Measurements from ENCODE around the gene LASP1.

Gene LASP1

DNA sequence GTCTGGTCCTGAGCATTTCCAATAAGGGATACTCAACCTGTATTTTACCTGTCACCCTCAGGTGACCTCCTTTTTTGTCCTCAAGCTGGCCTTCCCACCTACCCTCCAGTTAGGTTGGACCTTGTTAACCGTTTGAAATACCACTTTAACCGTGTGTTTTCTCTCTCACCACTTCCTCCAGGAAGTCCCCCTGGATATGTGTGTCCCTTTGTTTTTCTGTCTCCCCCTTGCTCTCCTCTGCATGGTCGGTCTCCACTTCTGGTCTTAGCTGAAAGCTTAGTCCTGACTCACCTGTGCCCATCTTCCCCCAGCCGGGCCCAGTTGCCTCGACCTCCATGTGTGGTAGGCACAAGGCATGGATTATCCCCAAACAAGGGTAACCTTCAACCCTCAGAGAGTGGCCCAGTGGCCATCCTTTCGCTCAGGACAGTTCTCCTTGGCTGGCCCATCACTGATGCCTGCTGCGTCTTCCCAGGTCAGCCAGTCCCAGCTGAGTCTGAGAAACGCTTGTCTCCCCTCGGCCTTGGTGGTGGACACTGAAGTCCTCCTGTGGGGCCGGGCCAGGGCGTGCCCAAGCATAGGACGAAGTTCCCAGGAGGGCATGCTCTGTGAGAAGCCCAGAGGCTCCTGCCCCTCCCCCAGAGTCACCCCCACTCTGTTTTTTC lies 20.0 kb downstream of the LASP1 start:
- no peak for DNase-seq

GRCh38 chr17:38890410-38890746 lies 20.5 kb downstream of the LASP1 start:
- no peak for DNase-seq

GRCh38 chr17:38891441-38891840 lies 21.6 kb downstream of the LASP1 start:
- DNase-seq: no peak

GRCh38 chr17:38892083-38892482 lies 22.2 kb downstream of the LASP1 start:
- no peak for DNase-seq

GRCh38 chr17:38892620-38893019 lies 22.8 kb downstream of the LASP1 start:
- no peak for DNase-seq

DNA sequence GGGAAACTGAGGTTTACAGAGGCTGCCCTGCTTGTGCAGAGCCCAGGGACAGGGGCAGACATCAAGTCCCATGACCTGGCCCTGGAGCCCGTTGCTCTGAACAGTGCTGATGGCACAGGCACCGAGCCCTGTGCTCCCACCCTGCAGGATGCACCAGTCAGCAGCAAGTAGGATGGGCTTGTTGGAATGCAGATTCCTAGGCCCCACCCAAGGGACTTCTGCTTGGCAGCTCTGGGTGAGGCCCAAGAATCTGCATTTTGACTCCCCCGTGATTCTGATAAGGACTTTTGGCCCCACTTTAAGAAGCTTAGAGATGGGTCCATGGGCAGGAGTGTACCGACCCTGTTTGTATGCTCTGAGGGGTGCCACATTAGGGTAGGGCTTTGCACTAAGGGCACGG lies 23.3 kb downstream of the LASP1 start:
- DNase-seq: no peak

DNA sequence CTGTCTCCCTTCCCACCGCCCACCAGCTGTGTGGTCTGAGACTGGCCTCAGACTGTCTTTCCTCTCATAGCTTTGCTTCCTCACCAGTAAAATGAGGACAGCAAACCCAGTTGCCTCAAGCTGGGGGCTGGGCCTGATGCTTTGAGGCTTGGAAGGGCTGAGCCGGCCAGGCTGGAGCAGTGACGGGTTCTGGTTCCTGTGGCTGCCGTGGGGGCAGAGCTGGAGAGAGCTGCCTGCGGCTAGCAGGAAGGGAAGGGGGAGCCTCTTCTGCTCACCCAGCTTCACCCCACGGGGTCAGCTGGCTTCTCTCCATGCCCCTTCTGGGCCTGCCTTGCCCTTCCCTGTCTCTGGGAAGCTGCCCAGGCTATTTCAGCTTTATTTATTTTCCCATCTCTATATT lies 23.7 kb downstream of the LASP1 start:
- DNase-seq: no peak

GRCh38 chr17:38894276-38894675 lies 24.4 kb downstream of the LASP1 start:
- DNase-seq: no peak

- DNase-seq: no peak
Observed at GRCh38 chr17:38896346-38896954, 26.6 kb downstream of the LASP1 start.

DNA sequence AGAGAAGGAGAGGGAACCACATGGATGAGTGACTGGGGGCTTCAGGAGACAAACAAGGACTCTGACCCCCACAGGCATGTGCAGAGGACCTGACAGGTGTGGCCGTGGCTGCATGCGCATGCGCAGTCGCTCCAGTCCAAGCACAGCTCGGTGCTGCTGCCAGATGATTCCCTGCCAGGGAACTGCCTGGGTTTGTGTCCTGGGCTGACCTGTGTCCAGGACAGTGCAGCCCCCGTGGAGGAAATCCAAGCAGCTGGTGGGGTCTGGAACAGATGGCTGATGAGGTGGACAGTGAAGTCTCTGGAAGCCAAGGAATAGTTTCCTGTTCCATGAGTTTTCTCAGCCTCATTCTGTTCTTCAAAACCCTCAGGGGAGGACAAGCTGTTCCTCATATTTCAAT lies 27.3 kb downstream of the LASP1 start:
- peak; percentile 82 for DNase-seq

GRCh38 chr17:38897671-38898290 lies 27.9 kb downstream of the LASP1 start:
- no peak for DNase-seq

GRCh38 chr17:38898291-38898679 lies 28.4 kb downstream of the LASP1 start:
- DNase-seq: no peak

DNA sequence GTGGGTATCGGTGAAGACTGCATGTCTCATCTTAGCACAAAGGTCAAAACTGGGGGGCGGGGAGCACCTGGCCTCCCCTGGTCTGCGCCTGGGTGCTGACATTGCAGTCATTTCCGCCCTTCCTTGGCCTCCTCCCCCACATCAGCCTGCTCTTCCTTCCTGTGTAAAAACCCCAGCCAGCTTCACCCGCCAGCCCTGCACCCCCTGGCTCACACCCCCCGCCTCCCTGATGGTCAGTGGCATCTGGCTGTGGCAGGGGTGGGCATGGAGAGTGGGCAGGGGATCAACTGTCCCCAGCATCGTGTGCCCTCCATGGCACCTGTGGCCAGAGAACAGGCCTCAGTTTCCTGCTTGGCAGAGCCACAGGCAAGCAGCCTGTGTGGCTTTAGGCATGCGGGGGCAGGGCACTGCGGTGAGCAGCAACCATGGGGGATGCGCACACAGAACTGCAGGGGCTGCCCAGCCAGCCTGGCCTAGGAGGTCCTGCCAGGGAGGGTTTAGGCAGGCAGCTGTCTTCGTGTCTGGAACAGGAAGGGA lies 29.0 kb downstream of the LASP1 start:
- DNase-seq: peak; percentile 63

GRCh38 chr17:38899421-38899820 lies 29.6 kb downstream of the LASP1 start:
- DNase-seq: no peak

DNA sequence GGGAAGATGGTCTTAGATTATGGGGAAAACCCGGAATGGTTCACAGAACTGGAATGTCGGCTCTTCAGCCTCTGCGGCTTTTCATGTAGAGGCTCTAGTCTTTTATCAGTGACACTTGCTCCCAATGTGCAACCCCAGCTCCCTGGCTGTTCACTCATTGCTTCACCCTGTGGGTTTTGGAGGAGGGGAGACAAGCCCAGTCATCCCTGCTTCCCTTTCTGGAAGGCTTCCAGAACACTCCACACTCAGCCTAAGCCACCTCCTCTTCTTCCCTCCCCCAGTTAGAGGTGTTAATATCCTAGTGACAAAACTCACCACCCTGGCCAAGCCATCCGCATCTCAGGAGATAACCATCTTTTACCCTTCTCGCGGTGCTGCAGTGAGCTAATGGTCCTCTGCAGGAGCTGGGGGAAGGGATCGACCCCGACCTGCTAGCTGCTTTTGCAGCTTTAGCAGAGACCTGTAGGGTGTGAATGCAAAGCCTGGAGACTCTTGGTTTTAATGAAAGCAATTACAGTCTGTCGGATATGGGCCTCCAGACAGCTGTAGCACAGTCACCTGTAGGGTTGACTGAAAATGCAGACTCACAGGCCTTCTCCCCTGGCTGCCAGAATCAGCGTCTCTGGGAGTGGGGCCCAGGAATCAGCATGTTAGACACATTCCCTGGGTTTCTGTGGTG lies 31.3 kb downstream of the LASP1 start:
- DNase-seq: no peak

DNA sequence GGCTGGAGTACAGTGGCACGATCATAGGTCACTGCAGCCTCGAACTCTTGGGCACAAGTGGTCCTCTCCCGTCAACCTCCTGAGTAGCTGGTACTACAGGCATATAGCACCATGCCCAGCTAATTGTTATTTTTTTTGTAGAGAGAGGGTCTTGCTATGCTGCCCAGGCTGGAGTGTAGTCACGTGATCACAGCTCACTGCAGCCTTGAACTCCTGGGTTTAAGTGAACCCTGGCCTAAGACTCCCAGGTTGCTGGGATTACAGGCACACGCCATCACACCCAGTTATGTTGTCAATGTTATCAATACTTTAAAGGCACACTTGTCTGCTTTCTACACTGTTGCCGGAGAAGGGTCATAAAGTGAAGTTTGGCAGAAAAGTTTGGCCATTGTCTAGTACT lies 33.5 kb downstream of the LASP1 start:
- DNase-seq: no peak

DNA sequence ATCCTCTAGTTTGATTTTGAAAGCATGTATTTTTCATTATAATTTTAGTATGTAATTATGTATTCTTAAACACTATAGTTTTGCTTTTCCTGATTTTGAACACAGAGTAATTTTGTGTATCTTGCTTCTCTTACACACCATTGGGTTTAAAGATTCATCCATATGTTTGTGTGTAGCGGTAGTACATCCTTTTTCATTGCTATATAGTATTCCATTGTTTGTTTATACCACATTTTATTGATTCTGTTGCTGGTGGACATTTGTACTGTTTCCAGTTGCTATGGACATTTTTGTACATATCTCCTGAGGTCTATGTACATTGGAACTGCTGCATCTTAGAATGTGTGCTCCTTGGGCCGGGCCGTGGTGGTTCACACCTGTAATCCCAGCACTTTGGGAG lies 35.0 kb downstream of the LASP1 start:
- DNase-seq: no peak

GRCh38 chr17:38905375-38905774 lies 35.5 kb downstream of the LASP1 start:
- DNase-seq: no peak

- DNase-seq: no peak
Observed at GRCh38 chr17:38906460-38907228, 36.8 kb downstream of the LASP1 start.

- no peak for DNase-seq
Observed at GRCh38 chr17:38907930-38908675, 38.2 kb downstream of the LASP1 start.

- no peak for DNase-seq
Observed at GRCh38 chr17:38908676-38909181, 38.9 kb downstream of the LASP1 start.

- peak; percentile 10 for DNase-seq
Observed at GRCh38 chr17:38910325-38910724, 40.5 kb downstream of the LASP1 start.

All from right hindlimb (tissue), 1 donor.